HG03159 (cell line): ENCODE data around the gene EP300.
A peak's percentile ranks its signal among the peaks of the same experiment; 100 is the strongest.

Experiments used
- ATAC-seq: cut with Tn5 transposase; IDR thresholded peaks from one replicate; pipeline ENCODE4 v1.9.1; 2021; ENCODE audit warnings: mild to moderate bottlenecking, moderate library complexity; ENCODE audit not compliant: unreplicated experiment

EP300 gene

DNA sequence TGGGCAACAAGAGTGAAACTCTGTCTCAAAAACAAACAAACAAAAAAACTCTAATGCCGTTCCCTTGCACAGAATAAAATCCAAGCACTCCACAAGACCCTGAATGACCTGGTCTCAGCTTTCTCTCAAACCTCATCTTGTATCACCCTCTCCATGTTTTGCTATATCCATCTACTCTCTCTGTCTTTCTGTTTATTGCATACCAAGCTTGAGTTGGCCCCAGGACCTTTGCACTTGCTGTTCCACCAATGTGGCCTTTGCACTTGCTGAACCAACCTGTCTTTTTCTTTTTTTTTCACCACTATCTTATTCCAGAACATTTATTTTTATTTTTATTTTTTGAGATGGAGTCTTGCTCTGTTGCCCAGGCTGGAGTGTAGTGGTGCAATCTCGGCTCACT, 110.7 kb downstream of the EP300 start:
- ATAC-seq, result no peak

DNA sequence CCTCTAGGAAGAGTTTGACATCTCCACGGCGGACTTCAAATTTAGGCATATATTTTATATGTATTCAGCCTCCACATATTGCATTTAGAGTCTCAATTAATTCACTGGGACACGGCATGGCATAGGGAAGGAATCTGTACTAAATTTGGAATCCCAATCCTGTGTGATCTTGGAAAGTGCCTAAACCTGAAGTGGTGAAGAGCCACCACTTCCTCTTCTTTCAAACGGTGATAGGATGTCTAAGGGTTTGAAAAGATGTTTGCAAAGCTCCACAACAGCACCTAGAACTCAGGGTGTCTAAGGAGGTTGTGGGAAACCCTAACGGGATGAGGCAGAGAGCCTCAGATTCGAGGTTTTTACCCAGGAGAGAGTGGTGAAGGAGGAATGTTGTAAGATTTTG, 111.7 kb downstream of the EP300 start:
- no peak for ATAC-seq

DNA sequence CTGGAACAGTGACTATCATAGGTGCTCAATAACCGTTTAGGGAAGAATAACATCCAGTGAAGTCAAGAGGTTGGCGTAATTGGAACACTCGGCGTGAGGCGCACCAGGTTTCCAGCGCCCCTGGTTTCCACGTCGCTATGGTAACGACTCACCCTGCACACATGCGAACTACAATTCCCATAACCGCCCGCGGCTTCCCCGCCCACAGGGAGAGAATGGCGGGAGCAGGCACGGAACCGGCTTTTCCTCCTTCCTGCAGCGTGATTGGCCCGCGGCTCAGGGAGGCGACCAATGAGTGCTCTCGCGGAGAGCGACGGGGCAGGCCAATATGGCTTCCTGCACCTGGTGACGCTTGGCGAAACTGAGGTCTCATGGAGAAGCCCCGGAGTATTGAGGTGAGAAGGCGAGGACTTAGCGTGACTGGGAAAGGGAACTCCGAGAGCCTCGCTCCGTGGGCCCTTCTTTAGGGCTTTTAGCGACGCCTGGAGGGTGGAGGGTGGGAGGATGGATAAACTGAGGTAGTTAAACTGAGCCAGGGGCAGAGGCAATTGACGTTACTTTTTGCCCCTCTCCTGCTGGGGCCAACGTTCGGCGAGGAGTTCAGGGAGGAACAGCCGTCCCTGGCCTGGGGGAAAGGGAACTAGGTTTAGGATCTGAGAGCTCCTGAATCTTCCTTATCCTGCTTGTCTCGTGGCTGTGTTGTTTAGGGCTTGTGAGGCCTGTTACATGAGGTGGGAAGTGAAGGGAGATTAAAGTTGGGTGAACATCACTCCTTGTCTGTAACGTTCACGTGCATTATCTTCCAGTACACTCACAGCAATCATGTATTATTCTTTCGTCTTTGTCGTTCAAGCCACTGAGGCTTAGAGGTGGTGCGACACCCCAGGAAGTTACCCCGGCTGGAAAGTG, 112.9 kb downstream of the EP300 start, which contains the start of gene L3MBTL2:
TSS of gene L3MBTL2 (plus strand) at position 321 of the 909 bp plus-strand sequence. CDS start at position 372, 51 bp downstream.
- ATAC-seq, result peak; percentile 98

DNA sequence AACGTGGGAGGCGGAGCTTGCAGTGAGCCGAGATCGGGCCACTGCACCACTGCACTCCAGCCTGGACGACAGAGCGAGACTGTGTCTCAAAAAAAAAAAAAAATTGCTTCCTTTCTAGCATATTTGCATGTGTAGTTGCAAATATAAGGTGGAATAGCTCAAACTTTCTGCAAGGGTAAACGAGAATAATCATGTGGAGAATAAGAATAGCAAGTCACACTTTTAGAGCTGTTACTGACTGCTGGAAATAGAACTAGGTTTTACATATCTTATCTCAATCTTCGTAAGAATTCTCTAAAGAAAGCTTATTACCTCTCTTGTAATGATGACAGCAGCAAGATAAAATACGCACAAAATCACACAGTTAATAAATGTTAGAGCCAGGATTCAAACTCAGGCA, 114.3 kb downstream of the EP300 start:
- no peak for ATAC-seq

DNA sequence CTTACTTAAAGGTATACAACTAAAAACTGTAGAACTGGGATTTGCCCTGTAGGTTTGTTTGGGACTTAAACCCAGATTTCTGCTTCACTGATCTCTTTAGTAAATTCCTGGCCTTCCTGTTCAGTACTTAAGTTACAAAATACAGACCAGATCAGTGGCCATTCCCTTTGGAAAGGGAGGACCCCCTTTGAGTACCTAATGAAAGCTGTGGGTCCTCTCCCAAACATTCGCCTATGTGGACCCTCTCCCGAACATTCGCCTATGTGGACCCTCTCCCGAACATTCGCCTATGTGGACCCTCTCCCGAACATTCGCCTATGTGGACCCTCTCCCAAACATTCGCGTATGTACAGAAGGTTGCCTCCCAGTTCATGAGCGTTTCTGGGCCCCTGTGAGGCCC, 123.0 kb downstream of the EP300 start:
- ATAC-seq, result no peak

DNA sequence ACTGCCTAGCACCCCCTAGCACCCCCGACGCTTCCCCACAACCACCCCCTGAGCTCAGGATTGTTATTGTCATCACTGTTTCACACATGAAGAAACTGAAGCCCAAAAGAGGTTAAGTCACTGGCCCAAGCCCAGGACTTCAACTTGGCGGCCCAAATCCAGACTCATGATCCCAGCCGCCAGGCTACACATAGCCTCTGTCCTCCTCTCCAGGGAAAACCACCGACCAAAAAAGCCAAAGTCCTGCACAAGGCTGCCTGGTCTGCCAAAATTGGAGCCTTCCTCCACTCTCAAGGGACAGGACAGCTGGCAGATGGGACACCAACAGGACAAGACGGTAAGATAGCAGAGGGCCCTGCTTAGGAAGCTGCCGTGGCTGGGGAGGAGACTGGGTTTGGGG, 123.5 kb downstream of the EP300 start:
- no peak for ATAC-seq

DNA sequence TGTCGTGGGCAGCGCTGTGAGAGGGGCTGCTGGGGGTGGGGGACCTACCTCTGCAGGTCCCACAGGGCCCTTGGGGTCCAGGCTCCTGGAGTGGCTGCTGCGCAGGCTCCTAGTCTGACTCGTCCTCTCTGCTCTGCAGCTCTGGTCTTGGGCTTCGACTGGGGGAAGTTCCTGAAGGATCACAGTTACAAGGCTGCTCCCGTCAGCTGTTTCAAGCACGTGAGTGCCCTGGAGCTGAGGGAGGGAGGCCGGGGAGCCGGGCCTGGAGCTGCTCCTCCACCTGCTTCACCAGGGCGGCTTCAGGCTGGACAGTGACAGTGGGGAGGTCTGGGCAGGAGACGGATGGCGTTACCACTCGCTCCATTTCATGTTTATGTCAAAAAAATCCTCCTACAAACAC, 124.6 kb downstream of the EP300 start:
- no peak for ATAC-seq

DNA sequence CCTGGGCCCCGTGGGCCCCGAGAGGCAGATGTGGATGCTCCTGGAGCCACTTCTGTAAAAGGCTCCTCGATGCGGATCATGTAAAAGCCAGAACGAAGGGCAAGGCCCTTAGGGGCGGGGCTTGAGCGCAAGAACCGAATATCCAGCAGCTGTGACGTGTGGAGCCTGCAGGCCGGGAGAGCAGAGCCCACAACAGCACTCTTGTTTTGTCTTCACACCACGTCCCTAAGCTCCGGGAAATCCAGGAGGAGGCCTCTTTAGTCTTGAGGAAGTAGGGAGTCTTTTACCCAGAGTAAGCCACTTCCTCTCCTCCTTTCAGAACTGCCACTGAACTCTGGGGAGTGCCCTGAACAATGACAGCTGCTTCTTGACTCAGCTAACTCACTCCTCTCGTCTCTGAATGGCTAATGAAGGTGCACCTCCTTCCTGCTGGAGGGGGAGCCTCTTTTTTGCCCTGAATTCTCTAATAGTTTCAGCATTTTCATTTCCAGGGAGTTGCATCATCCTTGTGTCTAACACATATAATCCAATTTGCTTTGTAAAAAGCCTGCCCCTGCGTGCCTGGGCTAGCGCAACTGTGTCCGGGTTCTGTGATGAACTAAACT, 125.3 kb downstream of the EP300 start:
- peak; percentile 44 for ATAC-seq

DNA sequence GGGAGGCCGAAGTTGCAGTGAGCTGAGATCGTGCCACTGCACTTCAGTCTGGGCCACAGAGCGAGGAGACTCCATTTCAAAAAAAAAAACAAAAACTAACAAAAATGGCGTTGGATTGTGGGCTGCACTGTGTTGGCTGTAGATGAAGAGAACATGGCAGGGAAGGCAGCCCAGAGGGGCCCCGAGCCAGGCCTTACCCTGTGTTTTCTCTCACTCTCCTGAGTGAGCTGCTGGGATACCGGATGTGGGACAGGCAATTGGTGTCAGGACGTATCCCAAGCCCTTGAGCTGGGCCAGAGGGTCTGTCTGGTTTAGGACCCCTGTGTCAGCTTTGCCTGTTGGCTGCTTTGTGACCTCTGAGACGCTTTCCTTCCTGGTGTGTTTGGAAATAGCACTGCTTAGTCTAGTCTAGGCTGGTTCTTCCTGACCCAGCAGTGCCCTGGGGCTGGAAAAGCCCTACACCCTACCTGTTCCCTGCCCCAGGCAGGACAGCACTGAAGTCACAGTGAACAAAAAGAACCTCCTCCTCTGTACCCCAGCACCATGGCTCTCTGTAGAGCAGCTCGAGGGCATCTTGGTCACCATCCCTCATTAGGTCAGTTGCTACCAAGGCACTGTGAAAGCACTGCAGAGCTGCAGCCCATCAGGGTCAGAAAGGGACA, 130.6 kb downstream of the EP300 start:
- ATAC-seq, result no peak

DNA sequence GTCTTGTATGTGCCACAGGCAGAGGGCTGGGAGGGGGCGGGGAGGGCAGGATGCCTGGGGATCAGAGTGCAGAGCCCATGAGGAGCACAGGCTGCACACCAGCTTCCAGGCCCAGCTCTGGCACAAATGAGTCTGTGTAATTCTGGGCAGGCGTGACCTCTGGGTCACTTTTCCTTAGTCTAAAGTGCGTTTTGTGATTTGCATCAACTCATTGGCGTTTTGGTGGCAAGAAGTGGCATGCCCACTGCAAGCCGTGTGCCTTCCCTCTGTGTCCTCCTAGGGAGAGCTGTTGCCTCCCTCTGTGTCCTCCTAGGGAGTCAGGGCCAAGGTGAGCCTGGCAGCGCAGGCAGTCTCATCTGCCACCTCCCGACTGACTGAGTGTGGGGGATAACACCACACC, 131.1 kb downstream of the EP300 start:
- no peak for ATAC-seq

DNA sequence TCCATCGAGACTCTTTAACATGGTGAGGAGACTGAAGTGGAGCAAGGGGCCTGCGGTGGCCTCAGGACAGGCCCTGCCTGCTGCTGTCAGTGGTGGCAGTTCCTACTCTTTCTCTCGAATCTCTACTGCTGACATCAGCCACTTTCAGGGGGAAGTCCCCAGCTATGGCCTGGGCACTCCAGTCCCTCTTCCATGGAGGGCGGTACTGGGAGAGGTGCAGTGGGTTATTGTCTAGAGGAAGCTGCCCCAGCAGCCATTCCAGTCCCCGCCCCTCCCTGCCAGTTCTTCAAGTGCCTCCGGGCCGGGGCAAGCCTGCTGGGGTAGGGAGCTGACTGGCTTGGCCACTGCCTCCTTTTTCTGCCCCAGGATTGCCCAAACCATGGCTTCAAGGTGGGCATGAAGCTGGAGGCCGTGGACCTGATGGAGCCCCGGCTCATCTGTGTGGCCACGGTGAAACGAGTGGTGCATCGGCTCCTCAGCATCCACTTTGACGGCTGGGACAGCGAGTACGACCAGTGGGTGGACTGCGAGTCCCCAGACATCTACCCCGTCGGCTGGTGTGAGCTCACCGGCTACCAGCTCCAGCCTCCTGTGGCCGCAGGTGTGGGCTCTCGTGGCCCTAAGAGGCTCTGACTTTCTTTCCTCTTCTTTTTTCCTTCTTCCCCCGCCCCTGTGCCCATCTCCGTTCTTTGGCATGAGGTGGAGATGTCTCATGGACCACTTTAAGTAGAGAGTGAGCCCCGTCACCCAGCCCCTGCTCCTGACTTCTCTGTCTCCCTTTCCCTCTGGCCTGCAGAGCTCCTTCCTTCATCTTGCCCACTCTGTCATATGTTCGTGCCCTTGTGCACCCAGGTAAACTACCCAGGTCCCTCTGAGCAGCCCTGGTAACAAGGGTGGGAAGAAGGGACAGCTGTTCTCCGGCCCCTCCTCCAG, 134.6 kb downstream of the EP300 start:
- ATAC-seq, result no peak

DNA sequence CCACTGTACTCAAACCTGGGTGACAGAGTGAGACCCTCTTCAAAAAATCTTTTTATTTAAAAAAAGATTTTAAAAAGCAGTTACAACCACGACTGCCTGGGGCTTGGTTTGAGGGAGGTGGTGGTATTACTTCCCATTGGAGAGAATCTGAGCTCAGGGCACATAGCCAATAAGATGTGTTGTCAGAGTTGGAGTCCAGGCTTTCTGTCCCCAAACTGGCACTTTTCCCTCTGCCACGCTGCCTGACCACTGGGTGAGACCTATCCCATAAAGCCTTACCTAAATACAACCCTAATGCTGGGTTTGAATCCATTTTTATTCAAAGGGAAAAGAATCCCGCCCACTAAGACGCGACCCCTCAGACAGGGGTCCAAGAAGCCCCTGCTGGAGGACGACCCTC, 136.8 kb downstream of the EP300 start:
- no peak for ATAC-seq
